Measurements from ENCODE around the gene GUCY2D. TPM values are rescaled to one million over a fixed set of nuclear protein-coding genes. Genes with fewer than 3 reads are reported as not detected.
"Not testable (repeated sequence)": the region's sequence is repeated elsewhere in the genome, so short reads cannot be mapped to it uniquely, and the experiment has no call there.

GUCY2D gene
- total RNA-seq, result not detected

GRCh38 chr17:8001976-8002720 is at the start of gene GUCY2D:
Gene GUCY2D, plus strand, starts transcription at chr17:8002615. Its CDS starts 433 bp downstream, at chr17:8003048.
- Histone ChIP-seq H3K9me3 (no peaks in the 10 kb centered on the region), H3K4me3 (replicated peaks in 1 of 3) (no peak within 1 kb of the TSS), H3K4me1 (peaks cover 6 to 15% of the 10 kb centered on the region in 2 donors), H3K27ac (no peak within 1 kb of the TSS), H3K27me3 (peaks cover 17% of the 10 kb centered on the region), H3K36me3 (no peaks in the 10 kb centered on the region)
- no peak for TF ChIP-seq POLR2A (IDR thresholded peaks at IDR 0.05)
- TF ChIP-seq CTCF (IDR thresholded peaks at IDR 0.05), result no peak
- intact Hi-C loops (cut with DNase I), result no loop called here
- no peak for DNase-seq
- 24 to 27% methylated on average over 11 to 18 of the region's 18 CpGs for WGBS, 2 donors

- DNase-seq; H3K27me3 ChIP-seq; H3K9me3 ChIP-seq; H3K36me3 ChIP-seq; intact Hi-C loops (cut with DNase I); H3K27ac ChIP-seq; H3K4me3 ChIP-seq (replicated peaks in 1 of 3); H3K4me1 ChIP-seq: not testable (repeated sequence)
- WGBS, 2 donors, result 93 to 94% methylated on average over 13 of the region's 13 CpGs
Measured at GRCh38 chr17:7953266-7953665, 49.1 kb upstream of the GUCY2D start.

DNA sequence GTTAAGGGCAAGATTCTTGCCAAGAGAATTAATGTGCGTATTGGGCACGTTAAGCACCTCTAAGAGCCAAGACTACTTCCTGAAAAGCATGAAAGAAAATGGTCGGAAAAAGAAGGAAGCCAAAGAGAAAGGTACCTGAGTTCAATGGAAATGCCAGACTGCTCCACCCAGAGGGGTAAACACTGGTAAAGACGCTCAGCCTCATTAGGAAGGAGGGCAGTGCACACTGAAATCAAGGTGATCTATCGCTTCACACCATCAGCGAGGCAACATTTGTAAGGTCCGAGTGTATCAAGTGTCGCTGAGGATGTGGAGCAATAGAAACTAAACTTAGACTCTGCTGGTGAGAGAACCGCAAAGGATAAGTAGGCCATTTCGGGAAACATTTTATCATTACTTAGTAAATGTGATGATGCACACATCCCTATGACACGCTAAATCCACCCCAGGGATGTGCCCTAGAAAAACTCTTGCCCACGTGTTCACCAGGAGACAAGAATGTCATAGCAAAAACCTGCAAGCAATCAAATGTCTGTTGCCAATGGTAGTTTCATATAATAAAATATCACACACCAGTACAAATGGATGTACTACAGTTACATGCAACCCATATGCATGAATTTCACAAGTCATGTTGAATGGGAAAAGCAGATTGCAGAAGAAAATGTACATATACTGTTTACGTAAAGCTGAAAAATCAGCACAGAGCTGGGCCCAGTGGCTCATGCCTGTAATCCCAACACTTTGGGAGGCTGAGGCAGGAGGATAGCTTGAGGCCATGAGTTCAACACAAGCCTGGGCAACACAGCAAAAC is 46.8 kb upstream of the GUCY2D start:
- WGBS, 2 donors, result 78 to 80% methylated on average over 13 of the region's 13 CpGs
- H3K4me3 ChIP-seq (replicated peaks in 1 of 3), result no peak overlapping the region
- no peaks in the 10 kb centered on the region for H3K36me3 ChIP-seq
- H3K4me1 ChIP-seq, result no peaks in the 10 kb centered on the region
- no peak for DNase-seq
- H3K27ac ChIP-seq, result no peak overlapping the region
- intact Hi-C loops (cut with DNase I), result no loop called here
- no peaks in the 10 kb centered on the region for H3K9me3 ChIP-seq
- no peaks in the 10 kb centered on the region for H3K27me3 ChIP-seq
- TF ChIP-seq CTCF (IDR thresholded peaks at IDR 0.05), result no peak
- no peak for TF ChIP-seq POLR2A (IDR thresholded peaks at IDR 0.05)

DNA sequence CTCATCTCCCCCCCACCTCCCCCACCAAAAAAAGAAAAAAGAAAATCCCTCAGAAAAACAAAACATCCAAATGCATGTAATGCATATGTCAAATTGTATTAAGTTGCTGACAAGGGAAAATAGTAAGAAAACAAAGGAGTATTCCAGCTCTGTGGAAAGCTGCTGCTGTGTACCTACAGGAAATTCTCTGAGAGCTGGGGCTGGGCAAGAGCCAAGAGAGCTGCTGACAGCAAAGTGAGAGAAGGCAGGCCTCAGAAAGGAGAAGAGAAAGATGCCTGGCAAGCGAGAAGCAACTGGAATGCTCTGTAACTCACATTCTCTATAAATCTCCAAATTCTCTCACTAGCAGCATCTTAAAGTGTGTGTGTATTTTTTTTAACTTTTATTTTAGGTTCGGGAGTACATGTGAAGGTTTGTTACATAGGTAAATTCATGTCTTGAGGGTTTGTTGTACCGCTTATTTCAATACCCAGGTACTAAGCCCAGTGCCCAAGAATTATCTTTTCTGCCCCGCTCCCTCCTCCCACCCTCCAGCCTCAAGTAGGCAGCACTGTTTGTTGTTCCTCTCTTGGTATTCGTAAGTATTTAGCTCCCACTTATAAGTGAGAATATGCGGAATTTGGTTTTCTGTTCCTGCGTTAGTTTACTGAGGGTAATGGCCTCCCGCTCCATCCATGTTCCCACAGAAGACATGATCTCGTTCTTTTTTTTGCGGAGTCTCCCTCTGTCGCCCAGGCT is 46.0 kb upstream of the GUCY2D start:
- Histone ChIP-seq H3K4me3 (replicated peaks in 1 of 3) (no peak overlapping the region), H3K4me1 (no peaks in the 10 kb centered on the region), H3K36me3 (no peaks in the 10 kb centered on the region), H3K27ac (no peak overlapping the region), H3K27me3 (no peaks in the 10 kb centered on the region), H3K9me3 (no peaks in the 10 kb centered on the region)
- TF ChIP-seq CTCF (IDR thresholded peaks at IDR 0.05), result no peak
- TF ChIP-seq POLR2A (IDR thresholded peaks at IDR 0.05), result no peak
- WGBS, 2 donors, result 74 to 80% methylated on average over 11 of the region's 11 CpGs
- intact Hi-C loops (cut with DNase I), result no loop called here
- DNase-seq, result no peak

DNA sequence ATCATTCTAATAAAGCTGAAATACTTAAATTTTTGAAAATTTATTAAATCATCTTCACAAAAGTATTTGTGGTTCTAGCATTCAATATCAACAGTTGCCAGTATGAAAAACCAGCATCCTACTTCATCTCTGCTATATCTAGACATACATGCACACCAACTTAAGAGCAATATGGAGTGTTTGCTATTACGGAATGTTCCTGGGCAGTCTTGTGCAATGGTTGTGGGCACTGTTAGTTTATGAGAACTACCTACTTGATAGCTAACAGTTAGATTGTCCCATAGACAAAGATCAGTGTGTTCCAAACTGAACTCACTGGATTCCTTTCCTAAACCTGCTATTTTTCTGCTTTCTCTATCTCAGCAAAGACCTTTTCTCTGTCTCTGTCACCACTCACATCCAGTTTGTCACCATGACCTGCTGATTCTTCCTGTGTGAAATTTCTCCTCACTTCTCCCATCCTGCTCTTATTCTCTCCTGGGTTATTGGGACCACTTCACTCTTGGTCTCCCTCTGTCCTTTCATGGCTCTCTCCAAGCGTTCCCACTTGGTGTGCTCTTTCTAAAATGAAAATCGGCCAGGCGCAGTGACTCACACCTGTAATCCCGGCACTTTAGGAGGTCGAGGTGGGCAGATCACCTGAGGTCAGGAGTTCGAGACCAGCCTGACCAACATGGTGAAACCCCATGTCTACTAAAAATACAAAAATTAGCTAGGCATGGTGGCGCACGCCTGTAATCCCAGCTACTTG is 42.7 kb upstream of the GUCY2D start:
- DNase-seq, result no peak
- no peaks in the 10 kb centered on the region for H3K4me1 ChIP-seq
- H3K4me3 ChIP-seq (replicated peaks in 1 of 3), result no peak overlapping the region
- WGBS, 2 donors, result 91 to 94% methylated on average over 9 of the region's 9 CpGs
- H3K36me3 ChIP-seq, result no peaks in the 10 kb centered on the region
- TF ChIP-seq CTCF (IDR thresholded peaks at IDR 0.05) (no peak), POLR2A (IDR thresholded peaks at IDR 0.05) (no peak)
- no peaks in the 10 kb centered on the region for H3K9me3 ChIP-seq
- intact Hi-C loops (cut with DNase I), result no loop called here
- no peaks in the 10 kb centered on the region for H3K27me3 ChIP-seq
- no peak overlapping the region for H3K27ac ChIP-seq

Data from thyroid gland (tissue), 4 donors.